Uterus (tissue), 2 donors: ENCODE measurements around the gene H19.

ENCODE experiments used
- POLR2A ChIP-seq, 2 donors: fragments of 450-650 bp; IDR thresholded peaks; one replicate each; pipeline ENCODE4 v1.6.1; 2016; ENCODE audit warnings: antibody characterized with exemption in 2 of 2, mild to moderate bottlenecking in 1 of 2, moderate library complexity in 1 of 2
- TF ChIP-seq, protein P1 (sequence below), 4 experiments: fragments of 200-600 bp in 2 of 4; fragments of 450-650 bp in 2 of 4; sonication (generic) in 2 of 4; IDR thresholded peaks; one replicate each; pipeline ENCODE4 v1.5.1; 2016 to 2019; ENCODE audit warnings: antibody characterized with exemption in 4 of 4, mild to moderate bottlenecking in 2 of 4, moderate library complexity in 1 of 4

DNA sequence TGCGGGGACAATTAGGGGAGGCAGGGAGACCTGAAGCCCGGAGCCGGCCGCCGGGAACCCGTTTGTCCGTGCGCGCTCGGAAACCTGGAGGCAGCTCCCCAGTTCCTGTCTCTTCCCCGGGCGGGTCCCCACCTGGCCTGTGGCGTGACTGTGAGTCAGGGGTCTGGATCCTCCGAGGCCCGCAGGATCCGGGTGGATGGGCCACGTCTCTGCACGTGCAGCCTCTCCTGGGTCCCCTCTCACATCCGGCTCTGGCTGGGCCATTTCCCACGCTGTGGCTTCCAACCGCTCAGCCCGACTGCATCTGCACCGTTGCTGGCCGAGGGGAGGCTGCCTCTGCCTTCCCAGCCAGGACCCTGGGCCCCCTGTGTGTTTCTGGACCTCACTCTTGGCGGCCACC lies 14.8 kb upstream of the H19 start:
- TF ChIP-seq, protein P1, sequence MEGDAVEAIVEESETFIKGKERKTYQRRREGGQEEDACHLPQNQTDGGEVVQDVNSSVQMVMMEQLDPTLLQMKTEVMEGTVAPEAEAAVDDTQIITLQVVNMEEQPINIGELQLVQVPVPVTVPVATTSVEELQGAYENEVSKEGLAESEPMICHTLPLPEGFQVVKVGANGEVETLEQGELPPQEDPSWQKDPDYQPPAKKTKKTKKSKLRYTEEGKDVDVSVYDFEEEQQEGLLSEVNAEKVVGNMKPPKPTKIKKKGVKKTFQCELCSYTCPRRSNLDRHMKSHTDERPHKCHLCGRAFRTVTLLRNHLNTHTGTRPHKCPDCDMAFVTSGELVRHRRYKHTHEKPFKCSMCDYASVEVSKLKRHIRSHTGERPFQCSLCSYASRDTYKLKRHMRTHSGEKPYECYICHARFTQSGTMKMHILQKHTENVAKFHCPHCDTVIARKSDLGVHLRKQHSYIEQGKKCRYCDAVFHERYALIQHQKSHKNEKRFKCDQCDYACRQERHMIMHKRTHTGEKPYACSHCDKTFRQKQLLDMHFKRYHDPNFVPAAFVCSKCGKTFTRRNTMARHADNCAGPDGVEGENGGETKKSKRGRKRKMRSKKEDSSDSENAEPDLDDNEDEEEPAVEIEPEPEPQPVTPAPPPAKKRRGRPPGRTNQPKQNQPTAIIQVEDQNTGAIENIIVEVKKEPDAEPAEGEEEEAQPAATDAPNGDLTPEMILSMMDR (IDR thresholded peaks at IDR 0.05) = no peak
- no peak for TF ChIP-seq POLR2A (IDR thresholded peaks at IDR 0.05)
